PC-9 (cell line): ENCODE results near the gene TTC7B.

ENCODE experiments used
- EZH2 ChIP-seq: fragments of 200-600 bp; sonication (generic); IDR thresholded peaks from 2 replicates; pipeline ENCODE4 v1.8.0; 2017; ENCODE audit warnings: antibody characterized with exemption, low read depth
- TF ChIP-seq, protein P1 (sequence below): fragments of 200-600 bp; sonication (generic); conservative IDR thresholded peaks from 2 replicates; pipeline ENCODE4 v1.6.1; 2017; ENCODE audit warnings: mixed run types, antibody characterized with exemption, mild to moderate bottlenecking, moderate library complexity

DNA sequence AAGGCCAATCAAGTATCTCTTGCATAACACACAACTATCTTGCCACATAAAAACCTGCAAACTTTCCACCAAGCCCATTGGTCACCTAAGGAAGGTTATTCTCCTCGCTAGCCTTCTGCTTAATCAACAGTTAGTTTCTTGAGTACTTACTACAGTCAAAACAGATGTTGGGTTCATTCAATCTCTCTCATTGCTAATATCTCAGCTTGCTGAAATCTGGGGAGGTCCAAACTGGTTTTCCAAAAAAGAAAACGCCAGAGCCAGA, 74.6 kb downstream of the TTC7B start:
- TF ChIP-seq, protein P1, sequence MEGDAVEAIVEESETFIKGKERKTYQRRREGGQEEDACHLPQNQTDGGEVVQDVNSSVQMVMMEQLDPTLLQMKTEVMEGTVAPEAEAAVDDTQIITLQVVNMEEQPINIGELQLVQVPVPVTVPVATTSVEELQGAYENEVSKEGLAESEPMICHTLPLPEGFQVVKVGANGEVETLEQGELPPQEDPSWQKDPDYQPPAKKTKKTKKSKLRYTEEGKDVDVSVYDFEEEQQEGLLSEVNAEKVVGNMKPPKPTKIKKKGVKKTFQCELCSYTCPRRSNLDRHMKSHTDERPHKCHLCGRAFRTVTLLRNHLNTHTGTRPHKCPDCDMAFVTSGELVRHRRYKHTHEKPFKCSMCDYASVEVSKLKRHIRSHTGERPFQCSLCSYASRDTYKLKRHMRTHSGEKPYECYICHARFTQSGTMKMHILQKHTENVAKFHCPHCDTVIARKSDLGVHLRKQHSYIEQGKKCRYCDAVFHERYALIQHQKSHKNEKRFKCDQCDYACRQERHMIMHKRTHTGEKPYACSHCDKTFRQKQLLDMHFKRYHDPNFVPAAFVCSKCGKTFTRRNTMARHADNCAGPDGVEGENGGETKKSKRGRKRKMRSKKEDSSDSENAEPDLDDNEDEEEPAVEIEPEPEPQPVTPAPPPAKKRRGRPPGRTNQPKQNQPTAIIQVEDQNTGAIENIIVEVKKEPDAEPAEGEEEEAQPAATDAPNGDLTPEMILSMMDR, result no peak
- TF ChIP-seq EZH2, result no peak
